Measurements from ENCODE around the gene POLR2H.

DNA sequence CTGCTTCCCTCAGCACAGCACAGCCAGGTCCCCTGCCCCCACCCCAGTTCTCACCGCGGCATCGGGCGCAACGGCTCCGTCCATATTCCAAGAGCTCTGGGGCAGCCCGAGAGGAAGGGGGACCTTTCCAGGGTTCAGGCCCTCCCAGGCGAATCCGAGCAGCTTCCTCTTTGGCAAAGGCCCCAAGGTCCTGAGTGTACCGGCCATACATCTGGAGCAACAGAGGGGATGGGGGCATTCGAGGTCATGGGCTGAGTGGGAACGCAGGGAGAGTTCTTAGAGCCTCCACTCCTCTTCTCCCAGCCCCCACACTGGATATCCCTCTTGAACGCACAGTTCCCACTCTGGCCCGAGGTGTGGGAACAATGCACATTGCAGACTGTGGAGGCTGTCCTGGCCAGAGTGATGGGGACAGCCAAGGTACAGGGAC is 2.6 kb upstream of the POLR2H start:
- TF ChIP-seq EZH2phosphoT487 (IDR thresholded peaks at IDR 0.05; ENCODE audit: insufficient read depth, low read depth), result no peak
- no peak for TF ChIP-seq EZH2 (IDR thresholded peaks at IDR 0.05; ENCODE audit: insufficient read depth, poor library complexity, severe bottlenecking)

All from GM23248 (cell line).